ENCODE data around the gene EGFR. TPM values are rescaled to one million over a fixed set of nuclear protein-coding genes. Genes with fewer than 3 reads are reported as not detected.

EGFR gene
- total RNA-seq, 1 donor from 2014 or later, result not detected

DNA sequence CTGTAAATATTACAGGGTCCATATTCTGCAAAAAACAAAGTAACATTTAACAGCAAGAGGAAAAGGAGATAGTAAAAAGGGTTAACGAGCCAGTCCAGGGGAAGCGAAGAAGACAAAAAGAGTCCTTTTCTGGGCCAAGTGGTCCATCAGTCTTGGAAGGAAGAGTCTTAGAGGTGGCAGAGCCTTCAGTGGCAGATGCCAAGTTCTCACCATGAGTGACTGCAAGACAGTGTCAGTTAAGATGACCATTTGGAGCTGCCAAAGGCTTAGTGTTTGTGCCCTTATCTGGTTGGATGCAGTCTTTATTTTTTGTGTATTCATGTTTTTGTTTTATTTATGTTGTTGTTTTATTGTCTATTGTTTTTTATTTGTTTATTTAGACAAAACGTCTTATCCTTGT lies 220.6 kb downstream of the EGFR start:
- intact Hi-C loops (cut with micrococcal nuclease), result no loop called here

DNA sequence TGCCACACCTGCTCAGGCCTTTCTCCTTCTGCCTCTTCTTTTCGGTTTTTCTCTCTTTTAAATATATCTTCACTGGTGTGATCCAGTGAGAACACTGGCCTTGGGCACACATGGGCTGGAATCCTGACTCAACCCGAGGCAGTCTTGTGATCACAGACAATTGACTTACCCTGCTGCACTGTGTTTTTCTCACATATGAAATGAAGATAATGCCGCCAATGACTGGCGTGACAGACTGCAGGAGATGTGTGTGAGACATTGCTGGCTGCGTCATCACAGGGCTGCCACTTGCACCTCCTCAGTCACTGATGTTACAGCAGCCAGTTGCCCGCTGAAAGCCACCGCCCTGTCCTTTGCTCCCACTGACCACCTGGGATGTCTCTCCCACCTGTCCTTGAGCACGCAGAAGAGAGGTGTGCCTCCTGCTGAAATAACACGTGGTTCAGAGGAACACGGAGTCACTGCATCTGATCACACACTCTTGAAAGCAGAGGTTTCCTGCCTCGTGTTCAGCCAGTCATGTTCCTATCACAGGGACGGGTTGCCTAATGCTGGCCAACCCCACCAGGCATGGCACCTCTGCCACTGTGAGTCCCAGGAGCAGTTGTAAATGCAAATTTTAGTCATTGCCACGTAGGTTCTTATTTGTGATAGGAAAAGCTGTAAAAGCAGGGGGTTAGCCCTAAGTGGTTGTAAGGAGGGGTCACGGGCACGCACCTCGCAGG lies 221.8 kb downstream of the EGFR start:
- intact Hi-C loops (cut with micrococcal nuclease), result no loop called here

DNA sequence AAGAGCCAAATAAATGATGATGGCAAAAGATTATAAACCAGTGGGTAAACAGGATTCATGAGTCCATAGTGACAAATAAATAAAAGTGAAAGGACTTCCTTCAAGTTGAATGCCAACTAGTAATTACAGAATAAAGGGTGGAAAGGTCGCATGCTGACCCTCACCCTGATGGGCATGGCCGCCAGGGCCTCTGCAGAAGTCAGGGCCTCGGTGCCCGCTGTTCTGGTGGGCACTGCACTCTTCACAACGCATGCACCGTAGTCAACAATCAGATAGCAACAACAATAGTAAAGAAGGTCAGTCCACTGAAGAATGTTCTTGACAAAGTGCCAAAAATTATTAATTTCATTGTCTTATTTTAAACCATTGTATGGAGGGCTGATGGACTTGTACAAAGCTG lies 223.1 kb downstream of the EGFR start:
- intact Hi-C loops (cut with micrococcal nuclease), result no loop called here

GRCh38 chr7:55242613-55243012 lies 223.8 kb downstream of the EGFR start:
- intact Hi-C loops (cut with micrococcal nuclease), result no loop called here

DNA sequence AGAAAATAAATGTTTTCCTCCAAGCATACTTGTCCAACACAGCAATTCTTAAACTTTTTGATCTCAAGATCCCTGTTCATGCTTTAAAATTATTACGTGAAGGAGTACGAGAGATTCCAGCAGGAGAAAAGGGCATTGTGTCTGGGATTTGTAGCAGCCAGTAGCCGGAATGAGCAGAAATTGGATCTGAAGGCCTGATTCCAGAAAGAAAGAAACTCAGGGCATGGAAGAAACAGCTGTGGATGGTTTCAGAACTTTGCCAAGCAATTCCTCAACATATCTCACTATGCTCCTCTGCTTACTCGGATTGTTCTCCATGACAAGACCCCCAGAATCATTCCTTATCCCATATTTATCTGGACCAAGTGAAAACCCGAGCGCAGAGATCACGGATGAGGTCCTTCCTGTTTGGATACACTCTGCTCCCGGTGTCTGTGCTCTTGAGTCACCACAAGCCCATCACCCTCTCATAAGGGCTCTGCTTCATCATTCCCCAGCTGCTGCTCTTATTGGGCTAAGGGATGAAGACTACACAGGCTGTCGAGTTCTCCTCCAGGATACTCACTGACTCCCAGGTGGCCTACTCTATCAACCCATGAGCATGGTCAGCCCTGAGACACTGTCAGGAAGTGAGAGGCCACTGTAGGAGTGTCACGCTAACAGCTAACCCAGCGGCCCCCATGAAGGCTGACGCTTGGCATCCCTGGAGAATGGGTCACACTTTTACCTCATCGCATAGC lies 225.4 kb downstream of the EGFR start:
- intact Hi-C loops (cut with micrococcal nuclease), result no loop called here

GRCh38 chr7:55245271-55245723 lies 226.5 kb downstream of the EGFR start:
- intact Hi-C loops (cut with micrococcal nuclease), result no loop called here

GRCh38 chr7:55246171-55246570 lies 227.4 kb downstream of the EGFR start:
- intact Hi-C loops (cut with micrococcal nuclease), result no loop called here

DNA sequence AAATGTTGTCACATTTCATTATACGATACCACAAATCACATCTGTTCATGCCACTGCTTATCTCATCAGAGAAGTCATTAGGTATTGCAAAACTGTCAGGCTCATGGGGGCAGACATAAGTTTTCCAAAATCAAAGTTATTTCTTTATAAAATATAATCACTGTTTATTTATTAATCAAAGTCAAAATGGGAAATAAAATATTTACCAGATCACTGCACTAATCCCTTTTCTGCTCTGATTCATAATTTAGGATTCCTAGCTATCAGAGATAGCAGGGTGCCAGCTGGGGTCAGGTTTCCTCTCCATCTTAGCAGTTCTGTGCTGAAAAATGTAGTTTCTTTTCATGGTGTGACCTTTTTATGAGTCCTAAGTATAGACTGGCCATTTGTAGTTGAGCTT lies 228.6 kb downstream of the EGFR start:
- intact Hi-C loops (cut with micrococcal nuclease), result no loop called here

DNA sequence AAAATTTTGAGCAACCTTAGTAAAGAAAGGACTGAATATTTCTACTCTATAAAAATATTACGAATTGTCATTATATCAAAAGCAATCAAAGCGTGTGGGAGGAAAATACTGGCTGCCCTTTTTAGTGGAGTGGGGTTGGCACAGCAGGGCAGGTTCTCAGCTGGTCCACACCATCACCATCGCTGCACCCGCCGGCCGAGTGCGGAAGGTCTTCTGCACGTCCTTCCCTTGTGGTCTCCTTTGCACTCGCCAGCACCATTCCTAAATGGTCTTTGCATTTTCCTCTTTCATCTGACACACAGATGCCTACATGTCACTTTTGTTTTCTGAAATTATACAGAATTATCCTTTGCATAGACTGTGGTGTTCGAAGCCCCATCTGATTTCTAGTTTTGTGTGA lies 229.7 kb downstream of the EGFR start:
- intact Hi-C loops (cut with micrococcal nuclease), result no loop called here

- intact Hi-C loops (cut with micrococcal nuclease), result no loop called here
Measured at GRCh38 chr7:55249332-55249731, 230.5 kb downstream of the EGFR start.

DNA sequence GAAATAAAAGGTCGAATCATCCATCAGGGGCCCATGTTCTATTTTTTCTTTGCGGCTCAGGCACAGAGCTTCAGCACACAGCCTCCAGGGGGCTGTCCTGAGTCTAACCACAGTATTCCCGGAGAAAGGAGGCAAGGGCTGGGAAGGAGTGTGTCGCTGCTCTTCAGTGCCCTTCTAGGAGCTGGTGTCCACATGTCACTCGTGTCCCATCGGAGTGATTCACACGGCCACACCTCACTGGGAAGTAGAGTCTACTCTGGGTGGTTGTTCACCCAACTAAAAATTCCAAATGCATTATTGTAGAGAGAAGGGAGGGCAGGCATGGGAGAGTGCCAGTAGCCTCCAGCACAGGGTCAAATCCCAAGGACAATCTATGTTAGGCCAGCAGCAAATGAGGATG lies 231.5 kb downstream of the EGFR start:
- intact Hi-C loops (cut with micrococcal nuclease), result no loop called here

- intact Hi-C loops (cut with micrococcal nuclease), result no loop called here
Measured at GRCh38 chr7:55251313-55251712, 232.5 kb downstream of the EGFR start.

DNA sequence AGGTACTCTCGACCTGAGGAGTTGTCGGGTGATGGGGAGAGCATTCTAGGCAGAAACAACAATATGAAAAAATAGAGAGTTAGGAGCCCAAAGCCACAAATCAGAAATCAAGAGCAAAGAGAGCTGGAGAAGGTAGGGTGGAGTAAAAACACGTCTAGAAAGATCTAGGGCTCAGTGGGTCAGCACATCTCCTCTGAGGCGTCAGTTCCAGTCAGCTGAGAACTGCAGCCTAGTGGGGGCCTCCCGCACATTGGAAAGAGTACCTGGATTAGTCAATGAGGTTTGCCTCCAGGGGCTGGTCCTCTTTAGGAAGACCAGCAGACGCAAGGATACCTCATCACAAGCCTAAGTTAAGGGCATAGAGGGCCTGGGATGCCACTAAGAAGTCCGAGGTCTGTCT lies 233.1 kb downstream of the EGFR start:
- intact Hi-C loops (cut with micrococcal nuclease), result no loop called here

GRCh38 chr7:55252386-55252785 lies 233.6 kb downstream of the EGFR start:
- intact Hi-C loops (cut with micrococcal nuclease), result no loop called here

- intact Hi-C loops (cut with micrococcal nuclease), result no loop called here
Measured at GRCh38 chr7:55253188-55253587, 234.4 kb downstream of the EGFR start.

DNA sequence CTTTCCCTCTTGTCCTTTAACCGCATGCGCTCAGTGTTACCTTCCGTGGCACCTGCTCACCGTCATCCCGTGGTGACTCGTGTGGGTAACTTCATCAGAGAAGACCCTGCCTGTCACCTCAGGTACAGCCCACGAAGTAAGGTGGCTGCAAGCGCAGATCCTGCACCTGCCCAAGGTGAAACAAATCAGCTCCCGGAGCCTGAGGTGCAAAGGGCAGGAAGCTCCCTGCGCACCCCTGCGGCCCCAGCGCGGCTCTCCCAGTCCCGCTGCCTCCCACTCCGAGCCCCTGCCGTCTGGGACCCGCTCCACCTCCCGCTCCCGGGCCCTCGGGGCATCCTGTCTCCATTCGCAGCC lies 235.4 kb downstream of the EGFR start:
- intact Hi-C loops (cut with micrococcal nuclease), result no loop called here

DNA sequence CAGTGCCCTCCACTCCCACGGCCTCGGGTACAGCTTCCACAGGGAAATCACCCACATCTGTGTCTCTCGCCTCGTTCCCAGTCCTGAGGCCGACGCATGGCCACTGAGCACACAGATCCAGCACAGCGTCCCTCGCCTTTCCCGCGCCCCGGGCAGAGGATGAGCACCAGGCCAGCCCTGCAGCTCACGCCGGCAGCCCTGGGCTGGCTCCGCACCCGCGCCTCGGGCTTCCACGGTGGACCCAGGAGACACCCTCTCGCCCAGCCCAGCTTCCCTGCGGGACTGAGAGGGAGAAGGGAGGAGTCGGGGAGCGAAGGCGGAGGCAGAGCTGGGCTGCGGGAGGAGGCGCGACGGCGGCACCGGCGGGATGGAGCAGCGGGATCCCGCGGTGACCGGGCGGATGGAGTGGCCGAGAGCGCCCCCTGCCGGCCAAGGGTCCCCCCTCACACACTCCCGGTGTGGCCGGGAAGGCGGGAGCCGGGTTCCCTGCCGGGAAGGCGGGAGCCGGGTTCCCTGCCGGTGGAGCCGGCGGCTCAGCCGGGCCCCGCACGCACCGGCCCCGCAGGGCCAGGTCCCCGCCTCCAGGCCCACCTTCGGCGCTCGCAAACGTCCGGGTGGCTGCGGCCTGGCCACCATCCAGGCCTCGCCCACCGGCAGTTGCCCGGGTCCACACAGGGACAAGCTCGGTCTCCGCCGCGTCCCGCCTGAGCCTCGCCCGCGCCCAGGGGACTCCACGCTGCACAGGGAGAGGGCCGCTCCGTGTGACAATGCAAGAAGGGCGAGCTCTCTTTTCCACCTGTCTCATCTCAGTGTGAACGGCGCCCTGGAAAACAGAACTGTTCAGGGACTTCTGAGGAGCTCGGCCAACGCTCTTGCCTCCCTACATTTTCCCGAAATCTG lies 236.0 kb downstream of the EGFR start:
- intact Hi-C loops (cut with micrococcal nuclease), result loop anchor here (1.0 kb wide), 2 partner anchors 482 to 496 kb away; partner anchors contain the start of gene SEC61G

DNA sequence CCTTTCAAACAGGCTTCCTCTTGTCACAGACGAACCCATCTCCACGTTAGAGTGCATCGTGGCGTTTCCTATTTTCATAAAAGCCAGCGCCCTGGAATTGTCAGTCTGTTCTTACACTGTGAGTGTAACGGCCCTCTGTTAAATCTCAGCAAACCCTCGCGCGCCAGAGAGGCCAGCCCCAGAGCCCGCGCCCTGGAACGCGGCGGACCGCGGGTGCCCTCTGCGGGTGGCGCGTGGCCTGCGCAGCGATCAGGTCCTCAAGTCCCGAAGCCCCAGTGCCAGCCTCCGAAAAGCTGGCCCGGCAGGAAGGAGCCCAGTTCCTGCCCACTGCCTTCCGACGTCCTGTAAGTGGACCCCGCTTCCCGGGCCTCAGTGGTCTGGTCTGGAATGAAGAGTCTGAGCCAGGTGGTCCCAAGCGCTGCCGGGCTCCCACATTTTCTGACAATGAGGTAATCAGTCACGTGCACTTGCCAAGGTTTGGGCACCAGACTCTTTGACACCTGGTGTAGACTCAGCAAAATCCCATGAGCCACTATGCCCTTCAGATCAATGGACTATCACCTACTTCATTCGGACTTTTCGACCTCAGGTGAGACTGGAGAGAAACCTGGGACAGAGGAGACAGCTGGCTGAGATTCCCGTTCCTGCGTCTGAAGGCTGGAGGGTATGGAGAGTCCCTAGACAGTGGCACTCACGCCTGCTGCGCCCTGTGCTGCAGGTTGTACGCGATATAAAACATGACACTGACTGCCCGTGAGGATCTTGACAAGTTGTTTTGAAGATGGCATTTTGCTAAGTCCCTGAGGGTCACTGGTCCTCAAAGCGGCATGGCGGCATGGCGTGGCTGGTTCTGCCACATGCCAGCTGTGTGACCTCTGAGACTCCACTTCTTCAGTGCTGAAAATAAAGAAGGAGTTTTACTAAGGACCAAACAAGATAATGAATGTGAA lies 237.0 kb downstream of the EGFR start:
- intact Hi-C loops (cut with micrococcal nuclease), result loop anchor here (1.0 kb wide), 2 partner anchors 482 to 496 kb away; partner anchors contain the start of gene SEC61G

GRCh38 chr7:55258631-55259030 lies 239.8 kb downstream of the EGFR start:
- intact Hi-C loops (cut with micrococcal nuclease), result no loop called here

DNA sequence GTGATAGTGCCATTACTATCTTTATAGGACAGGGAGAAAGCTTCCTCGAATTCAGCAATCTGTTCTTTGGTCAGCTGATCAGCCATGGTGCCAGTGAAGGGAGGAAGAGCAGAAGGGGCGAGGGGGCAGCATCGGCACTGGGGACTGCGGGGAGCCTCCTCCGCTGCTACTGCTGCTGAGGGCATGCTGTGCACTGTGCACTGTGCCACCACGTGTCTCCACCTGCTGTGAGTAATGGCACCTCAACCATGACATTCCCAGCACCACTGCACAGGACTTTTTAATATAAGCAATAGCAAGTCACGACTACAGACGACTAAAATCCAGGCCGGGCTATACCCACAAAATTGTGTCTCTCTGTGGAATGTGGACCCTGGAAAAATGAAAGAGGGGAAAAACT lies 241.4 kb downstream of the EGFR start:
- intact Hi-C loops (cut with micrococcal nuclease), result loop anchor here (10.0 kb wide), 1 partner anchor 865 kb away; no protein-coding TSS in a partner anchor
